SK-N-SH treated with all-trans-retinoic acid at 6 μM for 48 hours (cell line): Measurements from ENCODE around the gene SLC2A1.

Experiments used
- ATAC-seq: fragments of 200-7000 bp; cut with Tn5 transposase; 3 replicates; pipeline ENCODE4 v1.9.1; 2020; ENCODE audit warnings: mild to moderate bottlenecking, moderate library complexity
- ARNTL ChIP-seq: fragments of 450-650 bp; formaldehyde crosslinking; IDR thresholded peaks from 2 replicates; pipeline ENCODE4 v1.5.0; 2020; ENCODE audit warnings: low read depth, mild to moderate bottlenecking, moderate library complexity, borderline replicate concordance
- BACH2 ChIP-seq: fragments of 250-450 bp; sonication (Bioruptor Pico); IDR thresholded peaks from 2 replicates; pipeline ENCODE4 v1.9.0; 2021; ENCODE audit warnings: mild to moderate bottlenecking, borderline replicate concordance
- CSDC2 ChIP-seq: fragments of 250-450 bp; sonication (Bioruptor Pico); IDR thresholded peaks from 2 replicates; pipeline ENCODE4 v1.5.0; 2020; ENCODE audit warnings: mild to moderate bottlenecking, moderate library complexity
- ISL1 ChIP-seq: fragments of 250-450 bp; sonication (Bioruptor Pico); IDR thresholded peaks from 2 replicates; pipeline ENCODE4 v2.1.2; 2022; ENCODE audit warnings: mild to moderate bottlenecking, moderate library complexity
- OSR1 ChIP-seq: fragments of 250-450 bp; sonication (Bioruptor Pico); IDR thresholded peaks from 2 replicates; pipeline ENCODE4 v1.8.0; 2022; ENCODE audit warnings: moderate library complexity, mild to moderate bottlenecking, inconsistent platforms
- PPARA ChIP-seq: fragments of 250-450 bp; sonication (Bioruptor Pico); IDR thresholded peaks from 2 replicates; pipeline ENCODE4 v1.5.0; 2020; ENCODE audit warnings: mild to moderate bottlenecking, borderline replicate concordance
- RARB ChIP-seq: fragments of 250-450 bp; sonication (Bioruptor Pico); IDR thresholded peaks from 2 replicates; pipeline ENCODE4 v1.8.0; 2021; ENCODE audit warnings: mild to moderate bottlenecking, moderate library complexity
- TOX ChIP-seq: fragments of 250-450 bp; sonication (Bioruptor Pico); IDR thresholded peaks from 2 replicates; pipeline ENCODE4 v1.8.0; 2021; ENCODE audit warnings: mild to moderate bottlenecking, moderate library complexity, borderline replicate concordance
- ZC3H10 ChIP-seq: fragments of 250-450 bp; sonication (Bioruptor Pico); IDR thresholded peaks from 2 replicates; pipeline ENCODE4 v1.5.1; 2021; ENCODE audit warnings: mild to moderate bottlenecking, moderate library complexity
- ZFP3 ChIP-seq: fragments of 250-450 bp; sonication (Bioruptor Pico); IDR thresholded peaks from 2 replicates; pipeline ENCODE4 v1.5.0; 2020; ENCODE audit warnings: mild to moderate bottlenecking, moderate library complexity
- ZFP30 ChIP-seq: fragments of 450-650 bp; formaldehyde crosslinking; IDR thresholded peaks from 2 replicates; pipeline ENCODE4 v1.5.0; 2022; ENCODE audit warnings: mild to moderate bottlenecking, moderate library complexity
- ZNF565 ChIP-seq: fragments of 450-650 bp; formaldehyde crosslinking; conservative IDR thresholded peaks from 2 replicates; pipeline ENCODE4 v1.5.0; 2020; ENCODE audit warnings: low read depth, mild to moderate bottlenecking, moderate library complexity
- ZNF70 ChIP-seq: fragments of 450-650 bp; formaldehyde crosslinking; IDR thresholded peaks from 2 replicates; pipeline ENCODE4 v1.5.0; 2020; ENCODE audit warnings: mild to moderate bottlenecking, moderate library complexity
- ZNF8 ChIP-seq: fragments of 450-650 bp; formaldehyde crosslinking; IDR thresholded peaks from 2 replicates; pipeline ENCODE4 v1.5.0; 2020; ENCODE audit warnings: mild to moderate bottlenecking, moderate library complexity
- TF ChIP-seq, protein P1 (sequence below): fragments of 250-450 bp; sonication (Bioruptor Pico); IDR thresholded peaks from 2 replicates; pipeline ENCODE4 v1.8.0; 2020; ENCODE audit warnings: mild to moderate bottlenecking, moderate library complexity, borderline replicate concordance
- TF ChIP-seq, protein P2 (sequence below): fragments of 250-450 bp; sonication (Bioruptor Pico); IDR thresholded peaks from 2 replicates; pipeline ENCODE4 v1.5.1; 2021; ENCODE audit warnings: mild to moderate bottlenecking, moderate library complexity
- TF ChIP-seq, protein P3 (sequence below): fragments of 250-450 bp; sonication (Bioruptor Pico); IDR thresholded peaks from 2 replicates; pipeline ENCODE4 v1.5.1; 2020; ENCODE audit warnings: low read depth, mild to moderate bottlenecking, moderate library complexity
- TF ChIP-seq, protein P4 (sequence below): fragments of 250-450 bp; sonication (Bioruptor Pico); IDR thresholded peaks from 2 replicates; pipeline ENCODE4 v1.8.0; 2021; ENCODE audit warnings: low read depth, mild to moderate bottlenecking, moderate library complexity, borderline replicate concordance
- TF ChIP-seq, protein P5 (sequence below): fragments of 250-450 bp; sonication (Bioruptor Pico); IDR thresholded peaks from 2 replicates; pipeline ENCODE4 v1.5.0; 2020; ENCODE audit warnings: mild to moderate bottlenecking, moderate library complexity

Gene SLC2A1

DNA sequence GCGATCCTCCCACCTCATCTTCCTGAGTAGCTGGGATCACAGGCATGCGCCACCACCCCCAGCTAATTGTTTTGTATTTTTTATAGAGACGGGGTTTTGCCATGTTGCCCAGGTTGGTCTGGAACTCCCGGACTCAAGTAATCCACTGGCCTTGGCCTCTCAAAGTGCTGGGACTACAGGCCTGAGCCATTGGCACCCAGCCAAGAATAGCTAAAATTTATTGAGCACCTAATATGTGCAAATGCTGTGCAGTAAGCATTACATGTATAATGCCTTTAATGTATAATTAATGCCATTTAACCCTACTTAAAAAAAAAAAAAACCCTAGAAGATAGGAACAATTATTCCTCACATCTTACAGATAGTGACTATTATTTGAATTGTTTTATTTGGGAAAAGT lies 69.4 kb downstream of the SLC2A1 start:
- no peak for TF ChIP-seq CSDC2 (CRISPR knock-in tag)
- TF ChIP-seq ZC3H10 (CRISPR knock-in tag): no peak
- TF ChIP-seq OSR1 (CRISPR knock-in tag): no peak
- TF ChIP-seq ZFP3 (CRISPR knock-in tag): no peak
- TF ChIP-seq ZFP30 (CRISPR knock-in tag): no peak
- TF ChIP-seq ZNF8 (CRISPR knock-in tag): no peak
- TF ChIP-seq ZNF70 (CRISPR knock-in tag): no peak
- TF ChIP-seq, protein P1, sequence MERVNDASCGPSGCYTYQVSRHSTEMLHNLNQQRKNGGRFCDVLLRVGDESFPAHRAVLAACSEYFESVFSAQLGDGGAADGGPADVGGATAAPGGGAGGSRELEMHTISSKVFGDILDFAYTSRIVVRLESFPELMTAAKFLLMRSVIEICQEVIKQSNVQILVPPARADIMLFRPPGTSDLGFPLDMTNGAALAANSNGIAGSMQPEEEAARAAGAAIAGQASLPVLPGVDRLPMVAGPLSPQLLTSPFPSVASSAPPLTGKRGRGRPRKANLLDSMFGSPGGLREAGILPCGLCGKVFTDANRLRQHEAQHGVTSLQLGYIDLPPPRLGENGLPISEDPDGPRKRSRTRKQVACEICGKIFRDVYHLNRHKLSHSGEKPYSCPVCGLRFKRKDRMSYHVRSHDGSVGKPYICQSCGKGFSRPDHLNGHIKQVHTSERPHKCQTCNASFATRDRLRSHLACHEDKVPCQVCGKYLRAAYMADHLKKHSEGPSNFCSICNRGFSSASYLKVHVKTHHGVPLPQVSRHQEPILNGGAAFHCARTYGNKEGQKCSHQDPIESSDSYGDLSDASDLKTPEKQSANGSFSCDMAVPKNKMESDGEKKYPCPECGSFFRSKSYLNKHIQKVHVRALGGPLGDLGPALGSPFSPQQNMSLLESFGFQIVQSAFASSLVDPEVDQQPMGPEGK (CRISPR knock-in tag): no peak
- no peak for TF ChIP-seq BACH2 (CRISPR knock-in tag)
- no peak for TF ChIP-seq TOX
- TF ChIP-seq, protein P2, sequence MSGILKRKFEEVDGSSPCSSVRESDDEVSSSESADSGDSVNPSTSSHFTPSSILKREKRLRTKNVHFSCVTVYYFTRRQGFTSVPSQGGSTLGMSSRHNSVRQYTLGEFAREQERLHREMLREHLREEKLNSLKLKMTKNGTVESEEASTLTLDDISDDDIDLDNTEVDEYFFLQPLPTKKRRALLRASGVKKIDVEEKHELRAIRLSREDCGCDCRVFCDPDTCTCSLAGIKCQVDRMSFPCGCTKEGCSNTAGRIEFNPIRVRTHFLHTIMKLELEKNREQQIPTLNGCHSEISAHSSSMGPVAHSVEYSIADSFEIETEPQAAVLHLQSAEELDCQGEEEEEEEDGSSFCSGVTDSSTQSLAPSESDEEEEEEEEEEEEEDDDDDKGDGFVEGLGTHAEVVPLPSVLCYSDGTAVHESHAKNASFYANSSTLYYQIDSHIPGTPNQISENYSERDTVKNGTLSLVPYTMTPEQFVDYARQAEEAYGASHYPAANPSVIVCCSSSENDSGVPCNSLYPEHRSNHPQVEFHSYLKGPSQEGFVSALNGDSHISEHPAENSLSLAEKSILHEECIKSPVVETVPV (CRISPR knock-in tag): no peak
- ATAC-seq: no peak

DNA sequence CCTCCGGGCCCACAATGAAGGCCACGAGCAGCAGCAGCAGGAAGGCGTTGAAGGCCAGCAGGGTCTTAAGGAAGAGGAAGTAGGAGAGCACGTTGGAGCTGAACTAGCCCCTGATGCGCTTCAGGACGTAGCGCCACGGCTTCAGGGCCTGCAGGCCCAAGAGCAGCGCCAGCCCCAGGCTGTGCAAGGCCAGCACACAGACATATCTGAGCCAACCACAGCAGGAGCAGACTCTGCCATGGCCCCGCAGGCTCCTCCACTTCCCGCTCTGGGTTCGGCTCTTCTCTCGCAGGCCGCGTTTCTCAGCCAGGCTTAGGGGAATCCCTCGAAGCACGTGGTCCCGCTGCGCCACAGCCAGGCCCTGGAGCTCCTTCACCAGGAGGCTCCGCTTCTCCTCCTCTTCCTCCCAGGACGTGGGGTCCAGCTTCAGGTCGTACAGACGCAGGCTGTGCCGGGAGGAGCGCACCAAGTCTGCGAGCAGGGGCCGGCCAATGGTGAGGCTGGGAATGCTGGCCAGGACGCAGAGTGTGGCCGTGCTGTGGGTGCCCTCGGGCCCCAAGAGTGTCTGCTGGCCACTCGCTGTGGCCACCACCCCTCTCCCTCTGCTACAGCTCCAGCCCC lies 70.5 kb downstream of the SLC2A1 start:
- TF ChIP-seq, protein P1 (CRISPR knock-in tag): no peak
- TF ChIP-seq OSR1 (CRISPR knock-in tag) (no peak), ARNTL (CRISPR knock-in tag) (no peak), ZFP3 (CRISPR knock-in tag) (no peak), PPARA (CRISPR knock-in tag) (no peak), RARB (CRISPR knock-in tag) (no peak), ISL1 (no peak), ZNF8 (CRISPR knock-in tag) (no peak), CSDC2 (CRISPR knock-in tag) (no peak), ZNF565 (CRISPR knock-in tag) (no peak), BACH2 (CRISPR knock-in tag) (no peak)
- TF ChIP-seq, protein P3, sequence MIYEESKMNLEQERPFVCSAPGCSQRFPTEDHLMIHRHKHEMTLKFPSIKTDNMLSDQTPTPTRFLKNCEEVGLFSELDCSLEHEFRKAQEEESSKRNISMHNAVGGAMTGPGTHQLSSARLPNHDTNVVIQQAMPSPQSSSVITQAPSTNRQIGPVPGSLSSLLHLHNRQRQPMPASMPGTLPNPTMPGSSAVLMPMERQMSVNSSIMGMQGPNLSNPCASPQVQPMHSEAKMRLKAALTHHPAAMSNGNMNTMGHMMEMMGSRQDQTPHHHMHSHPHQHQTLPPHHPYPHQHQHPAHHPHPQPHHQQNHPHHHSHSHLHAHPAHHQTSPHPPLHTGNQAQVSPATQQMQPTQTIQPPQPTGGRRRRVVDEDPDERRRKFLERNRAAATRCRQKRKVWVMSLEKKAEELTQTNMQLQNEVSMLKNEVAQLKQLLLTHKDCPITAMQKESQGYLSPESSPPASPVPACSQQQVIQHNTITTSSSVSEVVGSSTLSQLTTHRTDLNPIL (CRISPR knock-in tag): no peak
- TF ChIP-seq, protein P4, sequence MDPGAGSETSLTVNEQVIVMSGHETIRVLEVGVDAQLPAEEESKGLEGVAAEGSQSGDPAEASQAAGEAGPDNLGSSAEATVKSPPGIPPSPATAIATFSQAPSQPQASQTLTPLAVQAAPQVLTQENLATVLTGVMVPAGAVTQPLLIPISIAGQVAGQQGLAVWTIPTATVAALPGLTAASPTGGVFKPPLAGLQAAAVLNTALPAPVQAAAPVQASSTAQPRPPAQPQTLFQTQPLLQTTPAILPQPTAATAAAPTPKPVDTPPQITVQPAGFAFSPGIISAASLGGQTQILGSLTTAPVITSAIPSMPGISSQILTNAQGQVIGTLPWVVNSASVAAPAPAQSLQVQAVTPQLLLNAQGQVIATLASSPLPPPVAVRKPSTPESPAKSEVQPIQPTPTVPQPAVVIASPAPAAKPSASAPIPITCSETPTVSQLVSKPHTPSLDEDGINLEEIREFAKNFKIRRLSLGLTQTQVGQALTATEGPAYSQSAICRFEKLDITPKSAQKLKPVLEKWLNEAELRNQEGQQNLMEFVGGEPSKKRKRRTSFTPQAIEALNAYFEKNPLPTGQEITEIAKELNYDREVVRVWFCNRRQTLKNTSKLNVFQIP (CRISPR knock-in tag): no peak
- TF ChIP-seq, protein P5, sequence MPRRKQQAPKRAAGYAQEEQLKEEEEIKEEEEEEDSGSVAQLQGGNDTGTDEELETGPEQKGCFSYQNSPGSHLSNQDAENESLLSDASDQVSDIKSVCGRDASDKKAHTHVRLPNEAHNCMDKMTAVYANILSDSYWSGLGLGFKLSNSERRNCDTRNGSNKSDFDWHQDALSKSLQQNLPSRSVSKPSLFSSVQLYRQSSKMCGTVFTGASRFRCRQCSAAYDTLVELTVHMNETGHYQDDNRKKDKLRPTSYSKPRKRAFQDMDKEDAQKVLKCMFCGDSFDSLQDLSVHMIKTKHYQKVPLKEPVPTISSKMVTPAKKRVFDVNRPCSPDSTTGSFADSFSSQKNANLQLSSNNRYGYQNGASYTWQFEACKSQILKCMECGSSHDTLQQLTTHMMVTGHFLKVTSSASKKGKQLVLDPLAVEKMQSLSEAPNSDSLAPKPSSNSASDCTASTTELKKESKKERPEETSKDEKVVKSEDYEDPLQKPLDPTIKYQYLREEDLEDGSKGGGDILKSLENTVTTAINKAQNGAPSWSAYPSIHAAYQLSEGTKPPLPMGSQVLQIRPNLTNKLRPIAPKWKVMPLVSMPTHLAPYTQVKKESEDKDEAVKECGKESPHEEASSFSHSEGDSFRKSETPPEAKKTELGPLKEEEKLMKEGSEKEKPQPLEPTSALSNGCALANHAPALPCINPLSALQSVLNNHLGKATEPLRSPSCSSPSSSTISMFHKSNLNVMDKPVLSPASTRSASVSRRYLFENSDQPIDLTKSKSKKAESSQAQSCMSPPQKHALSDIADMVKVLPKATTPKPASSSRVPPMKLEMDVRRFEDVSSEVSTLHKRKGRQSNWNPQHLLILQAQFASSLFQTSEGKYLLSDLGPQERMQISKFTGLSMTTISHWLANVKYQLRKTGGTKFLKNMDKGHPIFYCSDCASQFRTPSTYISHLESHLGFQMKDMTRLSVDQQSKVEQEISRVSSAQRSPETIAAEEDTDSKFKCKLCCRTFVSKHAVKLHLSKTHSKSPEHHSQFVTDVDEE: no peak
- TF ChIP-seq, protein P2 (CRISPR knock-in tag): no peak
- ATAC-seq: no peak
